Fibroblast of lung (primary cell): ENCODE measurements around the gene ETV6. TPM values are rescaled to one million over a fixed set of nuclear protein-coding genes. Genes with fewer than 3 reads are reported as not detected.

Experiments
- DNase-seq, 2 donors: peaks; one replicate each; pipeline versions ENCODE4 v3.0.0 to v3.0.0-alpha.2; 2010; ENCODE audit warnings: low read depth in 2 of 2
- H2AFZ ChIP-seq: 2 replicates; pipeline ENCODE4 v1.5.1; 2012; ENCODE audit warnings: low read length, control low read depth, inconsistent platforms
- H3K27ac ChIP-seq: 2 replicates; pipeline ENCODE4 v1.5.1; 2011; ENCODE audit warnings: low read length, control low read depth; ENCODE audit not compliant: insufficient read depth
- H3K27me3 ChIP-seq: 2 replicates; pipeline ENCODE4 v1.5.1; 2011; ENCODE audit warnings: mild to moderate bottlenecking, low read length; ENCODE audit not compliant: control insufficient read depth, insufficient read depth
- H3K36me3 ChIP-seq: 2 replicates; pipeline ENCODE4 v1.5.1; 2011; ENCODE audit warnings: low read length; ENCODE audit not compliant: control insufficient read depth, insufficient read depth
- H3K4me1 ChIP-seq: 2 replicates; pipeline ENCODE4 v1.5.1; 2011; ENCODE audit warnings: low read length; ENCODE audit not compliant: control insufficient read depth, insufficient read depth; ENCODE audit errors: extremely low read depth
- H3K4me2 ChIP-seq: 2 replicates; pipeline ENCODE4 v1.5.1; 2011; ENCODE audit warnings: low read length, control low read depth; ENCODE audit not compliant: insufficient read depth; ENCODE audit errors: extremely low read depth
- H3K4me3 ChIP-seq, 4 experiments: fragments of 200-600 bp in 1 of 4; sonication (generic) in 1 of 4; replicated peaks in 1 of 4; 2 replicates each; pipeline ENCODE4 v1.5.1; 2011 to 2016; ENCODE audit warnings: low read length in 4 of 4, low read depth in 3 of 4, mild to moderate bottlenecking in 3 of 4, control low read depth in 2 of 4, inconsistent platforms in 1 of 4, mixed read lengths in 1 of 4; ENCODE audit not compliant: insufficient read depth in 1 of 4; ENCODE audit errors: control extremely low read depth in 1 of 4
- H3K79me2 ChIP-seq: 2 replicates; pipeline ENCODE4 v1.5.1; 2012; ENCODE audit warnings: mild to moderate bottlenecking, low read length, inconsistent platforms; ENCODE audit not compliant: control insufficient read depth, insufficient read depth
- H3K9ac ChIP-seq: 2 replicates; pipeline ENCODE4 v1.5.1; 2011; ENCODE audit warnings: mild to moderate bottlenecking, low read length, control low read depth; ENCODE audit not compliant: insufficient read depth
- H3K9me3 ChIP-seq: 2 replicates; pipeline ENCODE4 v1.5.1; 2012; ENCODE audit warnings: low read depth, low read length; ENCODE audit not compliant: control insufficient read depth, insufficient read depth
- H4K20me1 ChIP-seq: 2 replicates; pipeline ENCODE4 v1.5.1; 2011; ENCODE audit warnings: low read length; ENCODE audit not compliant: control insufficient read depth, insufficient read depth; ENCODE audit errors: extremely low read depth
- EZH2 ChIP-seq: IDR thresholded peaks from 2 replicates; pipeline ENCODE4 v1.5.1; 2012; ENCODE audit warnings: low read length, control low read depth, mild to moderate bottlenecking; ENCODE audit errors: missing control alignments
- polyA plus RNA-seq, 2 donors: library from polyadenylated mRNA; depleted of rRNA in 1 of 2; stranded (reverse) in 1 of 2; unstranded in 1 of 2; fragments of >200 nt; gene quantifications; 2 replicates each; pipeline ENCODE4 v1.2.1, GENCODE V29; 2011 to 2012; ENCODE audit warnings: missing spikeins in 1 of 2
- total RNA-seq: library from RNA; depleted of rRNA; stranded (reverse); fragments of >200 nt; gene quantifications from 2 replicates; pipeline ENCODE4 v1.2.1, GENCODE V29; 2014
- TF ChIP-seq, protein P1 (sequence below), 2 donors: IDR thresholded peaks in 1 of 2; conservative IDR thresholded peaks in 1 of 2; 1 replicate in 1 of 2; 2 replicates in 1 of 2; pipeline ENCODE4 v1.5.1; 2011 to 2012; ENCODE audit warnings: low read length in 2 of 2, control low read depth in 1 of 2, inconsistent platforms in 1 of 2, low read depth in 1 of 2, mild to moderate bottlenecking in 1 of 2

Gene ETV6
- total and polyA plus RNA-seq, 2 donors (not counting 1 experiment from before 2014, with no cell fraction given), result 4.3 to 8.9 TPM

DNA sequence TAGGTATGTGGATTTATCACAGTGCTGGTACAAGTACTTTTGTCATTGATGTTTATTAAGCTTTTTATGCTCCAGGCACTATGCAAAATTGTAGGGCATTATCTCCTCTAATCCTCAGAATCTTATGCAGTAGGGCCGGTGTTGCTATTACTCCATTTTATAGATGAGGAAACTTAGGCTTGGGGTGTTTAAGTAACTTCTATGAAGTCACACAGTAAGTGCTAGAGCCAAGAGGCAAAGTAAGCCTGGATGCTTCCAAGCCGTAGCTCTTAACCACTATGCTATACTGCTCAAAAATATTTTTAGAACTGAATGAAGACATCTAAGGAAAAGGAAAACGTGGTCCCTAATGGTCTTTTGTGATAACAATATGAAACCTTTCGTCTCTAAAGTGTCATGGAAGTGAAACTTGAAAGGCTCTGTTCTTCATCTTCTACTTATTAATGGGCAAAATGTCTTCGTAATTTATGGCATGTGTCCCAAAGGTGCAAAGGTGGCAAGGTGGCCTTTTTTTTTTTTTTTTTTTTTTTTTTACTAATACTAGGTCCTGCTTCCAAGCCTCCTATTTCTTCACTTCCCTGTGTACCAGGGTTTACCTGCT lies 85.2 kb downstream of the ETV6 start:
- no peak for TF ChIP-seq EZH2
- TF ChIP-seq, protein P1, sequence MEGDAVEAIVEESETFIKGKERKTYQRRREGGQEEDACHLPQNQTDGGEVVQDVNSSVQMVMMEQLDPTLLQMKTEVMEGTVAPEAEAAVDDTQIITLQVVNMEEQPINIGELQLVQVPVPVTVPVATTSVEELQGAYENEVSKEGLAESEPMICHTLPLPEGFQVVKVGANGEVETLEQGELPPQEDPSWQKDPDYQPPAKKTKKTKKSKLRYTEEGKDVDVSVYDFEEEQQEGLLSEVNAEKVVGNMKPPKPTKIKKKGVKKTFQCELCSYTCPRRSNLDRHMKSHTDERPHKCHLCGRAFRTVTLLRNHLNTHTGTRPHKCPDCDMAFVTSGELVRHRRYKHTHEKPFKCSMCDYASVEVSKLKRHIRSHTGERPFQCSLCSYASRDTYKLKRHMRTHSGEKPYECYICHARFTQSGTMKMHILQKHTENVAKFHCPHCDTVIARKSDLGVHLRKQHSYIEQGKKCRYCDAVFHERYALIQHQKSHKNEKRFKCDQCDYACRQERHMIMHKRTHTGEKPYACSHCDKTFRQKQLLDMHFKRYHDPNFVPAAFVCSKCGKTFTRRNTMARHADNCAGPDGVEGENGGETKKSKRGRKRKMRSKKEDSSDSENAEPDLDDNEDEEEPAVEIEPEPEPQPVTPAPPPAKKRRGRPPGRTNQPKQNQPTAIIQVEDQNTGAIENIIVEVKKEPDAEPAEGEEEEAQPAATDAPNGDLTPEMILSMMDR (conservative IDR thresholded peaks at IDR 0.05 in 1 of 2, IDR thresholded peaks at IDR 0.05 in 1 of 2; ENCODE audit: low read depth in 1 of 2, low read length in 2 of 2), result no peak
- no peak overlapping the region for H2AFZ ChIP-seq
- H3K4me3 ChIP-seq, result no peak overlapping the region
- H3K79me2 ChIP-seq, result no peaks in the 10 kb centered on the region
- H3K27ac ChIP-seq, result no peak overlapping the region
- no peaks in the 10 kb centered on the region for H3K9me3 ChIP-seq
- no peaks in the 10 kb centered on the region for H3K36me3 ChIP-seq
- H3K4me2 ChIP-seq, result no peak overlapping the region
- DNase-seq, result no peak
- no peak overlapping the region for H3K9ac ChIP-seq
- no peaks in the 10 kb centered on the region for H3K4me1 ChIP-seq
- H3K27me3 ChIP-seq, result no peaks in the 10 kb centered on the region
- no peaks in the 10 kb centered on the region for H4K20me1 ChIP-seq

DNA sequence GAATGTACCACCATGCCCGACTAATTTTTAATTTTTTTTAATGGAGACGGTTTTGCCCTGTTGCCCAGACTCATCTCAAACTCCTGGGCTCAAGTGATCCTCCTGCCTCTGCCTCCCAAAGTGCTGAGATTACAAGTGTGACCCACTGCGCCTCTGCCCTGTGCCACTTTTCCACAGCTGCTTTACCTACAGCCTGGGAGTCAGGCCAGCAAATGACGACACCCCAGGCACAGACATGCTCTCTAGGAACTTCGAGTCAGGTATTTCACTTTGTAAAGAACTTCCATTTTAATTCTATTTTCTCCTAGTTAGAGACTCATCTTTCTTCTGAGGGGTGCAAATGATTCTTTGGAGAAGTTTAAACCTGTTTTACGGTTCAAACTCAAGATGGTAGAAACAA lies 89.0 kb downstream of the ETV6 start:
- no peak for TF ChIP-seq EZH2
- TF ChIP-seq, protein P1 (conservative IDR thresholded peaks at IDR 0.05 in 1 of 2, IDR thresholded peaks at IDR 0.05 in 1 of 2; ENCODE audit: low read depth in 1 of 2, low read length in 2 of 2), result no peak
- no peak for DNase-seq
- Histone ChIP-seq H3K9ac (no peak overlapping the region), H3K27me3 (no peaks in the 10 kb centered on the region), H4K20me1 (no peaks in the 10 kb centered on the region), H2AFZ (no peak overlapping the region), H3K36me3 (no peaks in the 10 kb centered on the region), H3K27ac (no peak overlapping the region), H3K9me3 (no peaks in the 10 kb centered on the region), H3K4me1 (no peaks in the 10 kb centered on the region), H3K4me3 (no peak overlapping the region), H3K4me2 (no peak overlapping the region), H3K79me2 (no peaks in the 10 kb centered on the region)

- no peaks in the 10 kb centered on the region for H3K36me3 ChIP-seq
- no peak overlapping the region for H3K4me3 ChIP-seq
- DNase-seq, result no peak
- H3K4me2 ChIP-seq, result no peak overlapping the region
- H3K9ac ChIP-seq, result no peak overlapping the region
- no peaks in the 10 kb centered on the region for H3K79me2 ChIP-seq
- H3K9me3 ChIP-seq, result no peaks in the 10 kb centered on the region
- H2AFZ ChIP-seq, result no peak overlapping the region
- H4K20me1 ChIP-seq, result no peaks in the 10 kb centered on the region
- TF ChIP-seq EZH2, result no peak
- TF ChIP-seq, protein P1 (conservative IDR thresholded peaks at IDR 0.05 in 1 of 2, IDR thresholded peaks at IDR 0.05 in 1 of 2; ENCODE audit: low read depth in 1 of 2, low read length in 2 of 2), result no peak
- no peak overlapping the region for H3K27ac ChIP-seq
- no peaks in the 10 kb centered on the region for H3K4me1 ChIP-seq
- no peaks in the 10 kb centered on the region for H3K27me3 ChIP-seq
Measured at GRCh38 chr12:11739980-11740577, 90.6 kb downstream of the ETV6 start.
